ENCODE measurements around the gene C12orf57.

The C12orf57 gene

DNA sequence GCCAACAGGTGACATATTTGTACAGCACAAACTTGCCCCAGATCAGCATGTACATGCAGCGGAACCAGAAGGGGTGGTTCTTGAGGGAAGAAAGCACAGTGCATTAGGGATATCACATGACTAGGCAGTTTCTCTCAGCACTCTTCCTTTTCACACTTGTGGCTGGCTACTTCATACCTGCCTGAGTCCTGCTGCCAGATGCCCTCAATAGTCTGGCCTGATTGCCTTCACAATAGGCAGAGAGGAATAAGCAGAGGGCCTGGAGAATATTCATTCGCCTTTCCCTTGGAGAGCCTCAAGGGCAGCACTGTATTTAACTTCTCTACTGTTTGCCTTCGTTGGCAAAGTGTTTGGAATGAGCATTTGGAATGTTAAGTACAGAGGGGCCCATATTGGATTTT, 34.8 kb downstream of the C12orf57 start:
- in situ Hi-C loops (cut with HindIII; ENCODE audit: low pct_ligation_motif_present, low pct_unique_long_range_greater_than_20kb, low sequenced_read_pairs): no loop called here
- DNase-seq: no peak

DNA sequence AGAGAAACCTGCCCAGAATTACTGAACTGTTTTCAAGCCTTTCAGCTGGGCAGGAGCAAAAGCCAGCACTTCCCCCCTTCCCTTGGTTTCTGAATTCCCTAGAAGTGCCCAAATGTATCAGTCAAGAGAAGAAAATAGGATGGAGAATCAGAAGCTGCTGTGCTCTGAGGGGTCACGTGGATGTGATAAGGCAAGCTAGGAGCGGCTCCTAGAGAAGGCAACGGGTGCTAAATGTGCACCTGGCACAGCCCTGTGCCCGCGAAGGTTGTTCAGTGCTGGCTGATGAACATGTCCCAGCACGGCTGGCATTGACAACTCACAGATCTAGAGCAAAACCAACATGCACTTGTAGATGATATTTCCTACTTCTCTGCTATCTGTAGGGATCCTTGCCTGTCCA, 35.2 kb downstream of the C12orf57 start:
- no peak for DNase-seq
- in situ Hi-C loops (cut with HindIII; ENCODE audit: low pct_ligation_motif_present, low pct_unique_long_range_greater_than_20kb, low sequenced_read_pairs): no loop called here

DNA sequence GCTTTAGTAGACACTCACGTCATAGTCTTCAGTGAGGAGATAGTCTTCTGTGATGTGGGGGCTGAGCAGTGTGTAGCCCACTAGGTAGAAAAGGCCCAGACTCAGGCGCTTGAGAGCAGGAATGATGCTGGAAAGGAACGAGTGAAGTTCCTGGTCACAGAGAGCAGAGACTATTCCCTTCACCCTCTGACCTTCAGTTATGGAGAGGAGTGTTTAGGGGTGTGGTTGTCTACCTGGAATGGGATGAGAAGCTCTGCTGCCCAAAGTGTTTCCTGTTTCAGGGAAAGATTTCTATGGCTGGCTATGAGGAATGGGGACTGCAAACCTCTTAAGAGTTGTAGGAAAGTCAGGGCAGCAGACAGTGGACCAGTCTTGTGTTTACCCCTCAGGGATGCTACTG, 35.6 kb downstream of the C12orf57 start:
- no peak for DNase-seq
- in situ Hi-C loops (cut with HindIII; ENCODE audit: low pct_ligation_motif_present, low pct_unique_long_range_greater_than_20kb, low sequenced_read_pairs): no loop called here

DNA sequence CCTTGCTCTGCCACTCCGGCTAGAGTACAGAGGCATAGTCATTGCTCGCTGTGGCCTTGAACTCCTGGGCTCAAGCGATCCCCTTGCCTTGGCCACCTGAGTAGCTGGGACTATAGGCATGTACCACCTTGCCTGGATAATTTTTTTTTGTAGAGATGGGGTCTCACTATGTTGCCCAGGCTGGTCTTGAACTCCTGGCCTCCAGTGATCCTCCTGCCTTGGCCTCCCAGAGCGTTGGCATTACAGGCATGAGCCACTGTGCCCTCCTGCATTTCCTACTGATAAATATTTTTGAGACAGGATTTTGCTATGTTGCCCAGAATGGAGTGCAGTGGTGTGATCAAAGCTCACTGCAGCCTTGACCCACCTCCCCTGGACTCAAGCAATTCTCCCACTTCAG, 36.3 kb downstream of the C12orf57 start:
- no peak for DNase-seq
- in situ Hi-C loops (cut with HindIII; ENCODE audit: low pct_ligation_motif_present, low pct_unique_long_range_greater_than_20kb, low sequenced_read_pairs): no loop called here

DNA sequence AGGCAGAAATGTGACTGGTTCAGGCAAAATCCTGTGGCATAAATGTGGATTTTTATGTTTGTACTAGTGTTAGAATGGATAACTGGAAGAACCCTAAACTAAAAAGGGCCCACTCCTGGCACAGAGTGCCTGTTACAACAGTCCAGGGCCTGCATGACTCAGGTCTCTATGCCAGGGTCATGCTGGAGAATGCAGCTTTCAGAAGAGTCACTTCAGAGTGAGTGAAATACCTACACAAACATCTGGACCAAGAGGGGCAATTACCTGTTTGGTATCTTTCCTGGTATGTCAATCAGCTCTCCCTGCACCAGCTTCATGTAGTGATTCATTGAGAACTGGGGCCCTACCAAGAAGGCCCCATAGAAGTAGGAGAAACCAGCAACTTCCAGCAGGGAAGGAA, 36.9 kb downstream of the C12orf57 start:
- DNase-seq: no peak
- in situ Hi-C loops (cut with HindIII; ENCODE audit: low pct_ligation_motif_present, low pct_unique_long_range_greater_than_20kb, low sequenced_read_pairs): no loop called here

DNA sequence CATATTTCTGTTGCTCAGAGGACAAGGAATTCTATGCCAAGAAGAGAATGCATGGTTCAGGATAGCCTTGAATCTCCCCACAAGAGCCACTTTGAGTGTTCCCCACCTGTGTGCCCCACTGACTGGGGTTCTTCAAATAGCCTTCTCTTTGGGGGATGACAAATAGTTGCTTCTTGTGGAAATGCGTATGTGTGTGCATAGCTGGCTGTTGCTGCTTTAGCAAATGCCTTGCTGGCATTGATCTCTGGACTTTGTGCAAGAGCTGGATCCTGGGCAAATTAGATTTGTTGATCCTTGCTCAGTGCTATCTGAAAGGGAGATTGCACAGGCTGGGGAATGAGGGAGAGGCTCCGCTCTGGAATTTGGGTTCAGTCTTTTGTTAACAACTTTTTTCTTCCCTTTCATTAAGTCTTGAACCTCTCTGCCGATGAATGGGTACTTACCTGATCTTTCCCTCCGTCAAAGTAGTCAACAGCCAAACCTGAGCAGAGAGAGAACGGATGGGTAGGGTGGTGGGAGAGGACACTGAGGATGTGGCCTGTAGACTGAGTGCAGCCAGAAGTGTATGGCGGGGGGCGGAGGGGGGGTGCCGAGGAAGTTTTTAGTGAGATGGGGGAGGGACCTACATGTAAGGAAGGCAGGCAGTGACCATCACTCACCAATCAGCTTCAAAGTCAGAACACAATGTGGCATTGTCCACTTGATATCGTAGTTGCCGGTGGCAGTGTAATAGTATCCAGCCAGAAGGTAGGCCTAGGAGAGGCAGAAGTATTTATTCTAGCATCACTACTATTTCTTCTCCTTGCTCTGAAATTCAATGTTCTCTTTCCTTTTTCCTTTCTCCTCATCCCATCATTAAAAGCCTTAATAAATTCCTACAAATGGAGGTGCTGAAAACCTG, 37.6 kb downstream of the C12orf57 start:
- no peak for DNase-seq
- in situ Hi-C loops (cut with HindIII; ENCODE audit: low pct_ligation_motif_present, low pct_unique_long_range_greater_than_20kb, low sequenced_read_pairs): no loop called here

DNA sequence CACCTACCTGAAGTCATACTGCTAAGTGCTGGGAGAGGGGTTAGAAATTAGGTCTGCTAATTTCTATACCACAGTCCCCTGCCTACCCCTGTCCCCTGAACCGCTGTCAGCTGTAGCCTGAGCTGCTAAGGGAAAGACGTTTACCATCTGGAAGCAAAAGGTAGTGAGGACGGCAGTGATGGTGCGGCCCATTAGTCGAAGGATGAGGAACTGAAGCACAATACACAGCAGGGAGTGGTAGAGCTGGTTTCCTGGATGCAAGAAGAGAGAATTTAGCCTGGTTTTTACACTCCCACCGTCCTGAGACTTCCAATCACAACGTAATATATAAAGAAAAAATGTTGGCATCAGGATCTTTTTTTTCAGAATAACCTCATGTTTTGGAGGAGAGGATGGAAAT, 38.7 kb downstream of the C12orf57 start:
- in situ Hi-C loops (cut with HindIII; ENCODE audit: low pct_ligation_motif_present, low pct_unique_long_range_greater_than_20kb, low sequenced_read_pairs): no loop called here
- DNase-seq: no peak

DNA sequence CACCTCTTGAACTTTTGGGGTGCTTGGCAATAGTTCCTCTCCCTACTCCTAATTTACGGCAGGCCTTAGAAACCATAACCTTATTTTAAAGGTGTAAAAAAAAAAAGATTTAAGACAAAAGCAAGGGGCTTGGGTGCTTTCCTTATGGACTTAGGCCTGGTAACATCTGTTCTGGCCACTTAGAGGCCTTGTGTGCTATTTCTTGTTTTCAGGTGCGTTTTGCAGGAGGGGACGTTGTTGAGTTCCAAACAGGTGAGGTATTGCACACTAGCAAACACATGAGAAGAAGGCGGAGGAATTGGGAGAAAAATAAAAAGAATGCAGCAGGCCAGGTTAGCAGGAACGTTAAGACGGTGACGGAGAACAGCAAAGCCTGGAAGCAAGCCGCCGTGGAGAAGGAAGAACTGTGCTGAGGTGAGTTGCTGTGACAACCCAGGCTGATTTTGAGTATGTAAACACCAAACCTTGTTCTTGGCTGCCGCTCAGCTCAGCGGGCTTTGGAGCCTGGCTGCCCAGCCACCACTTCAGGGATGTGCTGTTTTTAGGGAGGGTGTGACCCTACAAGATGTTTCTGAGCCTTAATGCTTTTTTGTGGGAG, 44.2 kb downstream of the C12orf57 start:
- DNase-seq: no peak
- in situ Hi-C loops (cut with HindIII; ENCODE audit: low pct_ligation_motif_present, low pct_unique_long_range_greater_than_20kb, low sequenced_read_pairs): no loop called here
